Caco-2 (cell line): ENCODE results near the gene TCEANC. TPM values are rescaled to one million over a fixed set of nuclear protein-coding genes. Genes with fewer than 3 reads are reported as not detected.
"Not testable (repeated sequence)": the region's sequence is repeated elsewhere in the genome, so short reads cannot be mapped to it uniquely, and the experiment has no call there.

ENCODE experiments used
- BruUV-seq: library from RNA; stranded (reverse); fragments of 400-500 nt; replicated peaks from 2 replicates; lab custom pipeline; 2021; lab: Mats Ljungman, UMichigan
- CTCF ChIA-PET: fragments of 300-600 bp; sonication (Branson Sonifier 250); formaldehyde crosslinking; loops from one replicate; lab custom pipeline; 2022; ENCODE audit warnings: antibody characterized with exemption; lab: Charles Lee
- POLR2A ChIA-PET: fragments of 300-600 bp; sonication (Branson Sonifier 250); formaldehyde crosslinking; loops from one replicate; lab custom pipeline; 2022; ENCODE audit warnings: antibody characterized with exemption; lab: Charles Lee
- DNase-seq, 2 experiments: peaks; one replicate each; pipeline versions ENCODE4 v3.0.0 to v3.0.0-alpha.2; 2020 to 2022
- H3K27me3 ChIP-seq: replicated peaks from 2 replicates; pipeline ENCODE4 v1.6.0; 2011; ENCODE audit warnings: low read length; ENCODE audit not compliant: control insufficient read depth, insufficient read depth
- H3K36me3 ChIP-seq: 2 replicates; pipeline ENCODE4 v1.5.1; 2011; ENCODE audit warnings: low read length; ENCODE audit not compliant: control insufficient read depth, insufficient read depth
- H3K4me1 ChIP-seq: fragments of 250-450 bp; sonication (Bioruptor Pico); 2 replicates; pipeline ENCODE4 v1.5.1; 2020; ENCODE audit warnings: mild to moderate bottlenecking
- H3K4me3 ChIP-seq: 2 replicates; pipeline ENCODE4 v1.5.1; 2011; ENCODE audit warnings: low read depth, mild to moderate bottlenecking, control low read depth, low read length
- H3K9me3 ChIP-seq: fragments of 250-450 bp; sonication (Bioruptor Pico); 2 replicates; pipeline ENCODE4 v1.5.1; 2020; ENCODE audit warnings: mild to moderate bottlenecking, moderate library complexity
- H3K27ac Mint-ChIP-seq: one replicate; pipeline ENCODE4 v1.8.0; 2022; ENCODE audit warnings: mixed read lengths; ENCODE audit not compliant: unreplicated experiment
- H3K27me3 Mint-ChIP-seq: one replicate; pipeline ENCODE4 v1.8.0; 2022; ENCODE audit warnings: mixed read lengths; ENCODE audit not compliant: insufficient read depth, unreplicated experiment
- H3K36me3 Mint-ChIP-seq: one replicate; pipeline ENCODE4 v1.8.0; 2022; ENCODE audit warnings: mild to moderate bottlenecking, mixed read lengths; ENCODE audit not compliant: insufficient read depth, unreplicated experiment
- H3K4me1 Mint-ChIP-seq: one replicate; pipeline ENCODE4 v1.8.0; 2022; ENCODE audit warnings: low read depth, mixed read lengths; ENCODE audit not compliant: unreplicated experiment
- H3K4me3 Mint-ChIP-seq: one replicate; pipeline ENCODE4 v1.8.0; 2022; ENCODE audit warnings: mild to moderate bottlenecking, moderate library complexity, mixed read lengths; ENCODE audit not compliant: unreplicated experiment
- H3K9me3 Mint-ChIP-seq: one replicate; pipeline ENCODE4 v1.8.0; 2022; ENCODE audit warnings: mixed read lengths; ENCODE audit not compliant: unreplicated experiment
- CTCF ChIP-seq, 2 experiments: fragments of 200-600 bp in 1 of 2; IDR thresholded peaks; 1 replicate in 1 of 2; 2 replicates in 1 of 2; pipeline versions ENCODE4 v1.5.1 to v1.8.0; 2011 to 2022; ENCODE audit warnings: antibody characterized with exemption in 1 of 2, control low read depth in 1 of 2, inconsistent platforms in 1 of 2, low read depth in 1 of 2, low read length in 1 of 2, mild to moderate bottlenecking in 1 of 2, moderate library complexity in 1 of 2; ENCODE audit not compliant: insufficient read depth in 1 of 2, severe bottlenecking in 1 of 2, unreplicated experiment in 1 of 2
- intact Hi-C: fragments of 100-400 bp; cut with micrococcal nuclease; formaldehyde crosslinking; loops from one replicate; pipeline ENCODE4 v1.10.0; 2022; ENCODE audit not compliant: unreplicated experiment
- total RNA-seq: library from RNA; stranded (reverse); gene quantifications from 2 replicates; pipeline ENCODE4 v1.2.3, GENCODE V29; 2022

Gene TCEANC
- total RNA-seq, 1 experiment from 2014 or later: 1.6 TPM

GRCh38 chrX:13670197-13670596 is 17.3 kb downstream of the TCEANC start:
- Mint-ChIP-seq H3K4me3 (peak overlapping the region; percentile 55), H3K27me3 (no peaks in the 10 kb centered on the region), H3K9me3 (peaks cover 9% of the 10 kb centered on the region), H3K4me1 (peaks cover 7% of the 10 kb centered on the region), H3K27ac (no peak overlapping the region), H3K36me3 (peaks cover 7% of the 10 kb centered on the region)
- DNase-seq: no peak
- TF ChIP-seq CTCF (IDR thresholded peaks at IDR 0.05; ENCODE audit: insufficient read depth in 1 of 2, low read depth in 1 of 2, low read length in 1 of 2, severe bottlenecking in 1 of 2, unreplicated experiment in 1 of 2): no peak
- POLR2A ChIA-PET: no interaction called here
- intact Hi-C loops: no loop called here
- no peaks in the 10 kb centered on the region for H3K9me3 ChIP-seq
- H3K4me3 ChIP-seq: no peak overlapping the region
- H3K27me3 ChIP-seq: no peaks in the 10 kb centered on the region
- CTCF ChIA-PET: no interaction called here
- no peaks in the 10 kb centered on the region for H3K36me3 ChIP-seq
- H3K4me1 ChIP-seq: peaks cover 20% of the 10 kb centered on the region
- no TSS peak for BruUV-seq

- no peaks in the 10 kb centered on the region for H3K27me3 Mint-ChIP-seq
- POLR2A ChIA-PET: no interaction called here
- Histone ChIP-seq H3K9me3 (no peaks in the 10 kb centered on the region), H3K4me1 (peaks cover 16% of the 10 kb centered on the region), H3K4me3 (no peak overlapping the region), H3K27me3 (no peaks in the 10 kb centered on the region), H3K36me3 (no peaks in the 10 kb centered on the region)
- H3K36me3 Mint-ChIP-seq: peaks cover 7% of the 10 kb centered on the region
- peaks cover 7% of the 10 kb centered on the region for H3K4me1 Mint-ChIP-seq
- no peak overlapping the region for H3K27ac Mint-ChIP-seq
- no peak for DNase-seq
- intact Hi-C loops: no loop called here
- peaks cover 9% of the 10 kb centered on the region for H3K9me3 Mint-ChIP-seq
- no peak for TF ChIP-seq CTCF (IDR thresholded peaks at IDR 0.05; ENCODE audit: insufficient read depth in 1 of 2, low read depth in 1 of 2, low read length in 1 of 2, severe bottlenecking in 1 of 2, unreplicated experiment in 1 of 2)
- no TSS peak for BruUV-seq
- no peak overlapping the region for H3K4me3 Mint-ChIP-seq
- CTCF ChIA-PET: no interaction called here
These were observed 20.1 kb downstream of the TCEANC start for GRCh38 chrX:13673016-13673415.

- no TSS peak for BruUV-seq
- Mint-ChIP-seq H3K4me1 (no peaks in the 10 kb centered on the region), H3K4me3 (no peak overlapping the region), H3K27ac (no peak overlapping the region), H3K27me3 (no peaks in the 10 kb centered on the region), H3K9me3 (no peaks in the 10 kb centered on the region), H3K36me3 (no peaks in the 10 kb centered on the region)
- intact Hi-C loops: no loop called here
- H3K9me3 ChIP-seq: no peaks in the 10 kb centered on the region
- ChIA-PET CTCF (no interaction called here), POLR2A (no interaction called here)
- no peaks in the 10 kb centered on the region for H3K36me3 ChIP-seq
- H3K27me3 ChIP-seq: no peaks in the 10 kb centered on the region
- no peaks in the 10 kb centered on the region for H3K4me1 ChIP-seq
- no peak for TF ChIP-seq CTCF (IDR thresholded peaks at IDR 0.05; ENCODE audit: insufficient read depth in 1 of 2, low read depth in 1 of 2, low read length in 1 of 2, severe bottlenecking in 1 of 2, unreplicated experiment in 1 of 2)
- H3K4me3 ChIP-seq: no peak overlapping the region
- DNase-seq: no peak
These were observed 23.9 kb downstream of the TCEANC start for GRCh38 chrX:13676885-13677284.

- BruUV-seq, H3K36me3 Mint-ChIP-seq, H3K4me1 Mint-ChIP-seq, DNase-seq, H3K27me3 Mint-ChIP-seq, H3K4me3 Mint-ChIP-seq, H3K36me3 ChIP-seq, POLR2A ChIA-PET, H3K27ac Mint-ChIP-seq, H3K4me1 ChIP-seq, H3K9me3 Mint-ChIP-seq, intact Hi-C loops, H3K9me3 ChIP-seq, H3K27me3 ChIP-seq, H3K4me3 ChIP-seq, CTCF ChIA-PET: not testable (repeated sequence)
These were observed 26.8 kb downstream of the TCEANC start for GRCh38 chrX:13679700-13680099.
